HCT116 (cell line): ENCODE data around the gene AP3D1.

ENCODE experiments used
- ATF3 ChIP-seq: IDR thresholded peaks from 2 replicates; pipeline ENCODE4 v1.6.1; 2012
- CTCF ChIP-seq, 3 experiments: fragments of 200-600 bp in 1 of 3; sonication (generic) in 1 of 3; IDR thresholded peaks in 2 of 3; conservative IDR thresholded peaks in 1 of 3; 2 replicates each; pipeline ENCODE4 v1.5.1; 2012 to 2017; ENCODE audit warnings: low read depth in 2 of 3, low read length in 2 of 3, antibody characterized with exemption in 1 of 3, borderline replicate concordance in 1 of 3, control low read depth in 1 of 3, mild to moderate bottlenecking in 1 of 3, mixed read lengths in 1 of 3, mixed run types in 1 of 3, moderate library complexity in 1 of 3; ENCODE audit not compliant: insufficient read depth in 1 of 3
- EGR1 ChIP-seq: IDR thresholded peaks from 2 replicates; pipeline ENCODE4 v1.6.1; 2012; ENCODE audit warnings: low read depth
- EZH2 ChIP-seq: fragments of 200-600 bp; sonication (generic); IDR thresholded peaks from 2 replicates; pipeline ENCODE4 v1.6.1; 2017; ENCODE audit warnings: antibody characterized with exemption, mixed run types
- POLR2A ChIP-seq: IDR thresholded peaks from 2 replicates; pipeline ENCODE4 v1.7.0; 2011; ENCODE audit warnings: borderline replicate concordance; ENCODE audit not compliant: insufficient read depth, insufficient read length; ENCODE audit errors: extremely low read depth
- POLR2AphosphoS5 ChIP-seq: IDR thresholded peaks from 2 replicates; pipeline ENCODE4 v1.6.1; 2011; ENCODE audit warnings: mild to moderate bottlenecking, low read depth, low read length, moderate library complexity
- RAD21 ChIP-seq: IDR thresholded peaks from 2 replicates; pipeline ENCODE4 v1.6.1; 2012; ENCODE audit warnings: low read depth, mild to moderate bottlenecking
- YY1 ChIP-seq: IDR thresholded peaks from 2 replicates; pipeline ENCODE4 v1.6.1; 2011; ENCODE audit warnings: low read length, low read depth, moderate library complexity, mild to moderate bottlenecking; ENCODE audit not compliant: insufficient replicate concordance; ENCODE audit errors: extremely low read depth
- ZNF274 ChIP-seq: fragments of 200-500 bp; sonication (Bioruptor generic); IDR thresholded peaks from 2 replicates; pipeline ENCODE4 v1.6.1; 2014; ENCODE audit warnings: mild to moderate bottlenecking, low read depth, low read length, inconsistent platforms

- TF ChIP-seq ZNF274 (no peak), CTCF (IDR thresholded peaks at IDR 0.05 in 2 of 3, conservative IDR thresholded peaks at IDR 0.05 in 1 of 3; ENCODE audit: borderline replicate concordance in 1 of 3, insufficient read depth in 1 of 3, low read depth in 2 of 3, low read length in 2 of 3) (no peak), POLR2AphosphoS5 (no peak), EZH2 (no peak), ATF3 (no peak), RAD21 (no peak), EGR1 (no peak), POLR2A (no peak), YY1 (no peak)
Measured at GRCh38 chr19:2118438-2118837, 32.9 kb downstream of the AP3D1 start.
